AG04449 (cell line): ENCODE data around the gene DCST2.

Experiments used
- CTCF ChIA-PET: fragments of 350-600 bp; formaldehyde crosslinking; extraction: SDS; loops from one replicate; lab custom pipeline; 2021; ENCODE audit warnings: antibody characterized with exemption; lab: Yijun Ruan, JAX
- POLR2A ChIA-PET: fragments of 400-600, 350-600 bp; formaldehyde crosslinking; extraction: SDS; loops from one replicate; lab custom pipeline; 2020; ENCODE audit warnings: antibody characterized with exemption, inconsistent platforms; lab: Yijun Ruan, JAX
- DNase-seq: peaks from one replicate; pipeline ENCODE4 v3.0.0-alpha.2; 2010; ENCODE audit warnings: low read depth, low spot score
- H3K4me3 ChIP-seq: 2 replicates; pipeline ENCODE4 v1.5.1; 2011; ENCODE audit warnings: low read depth, mild to moderate bottlenecking, control low read depth, low read length
- TF ChIP-seq, protein P1 (sequence below): IDR thresholded peaks from one replicate; pipeline ENCODE4 v1.5.1; 2011; ENCODE audit warnings: mild to moderate bottlenecking, moderate library complexity, low read length, control low read depth, inconsistent platforms; ENCODE audit not compliant: insufficient read depth; ENCODE audit errors: missing control alignments

The DCST2 gene

GRCh38 chr1:155076371-155076770, 42.8 kb upstream of the DCST2 start:
- TF ChIP-seq, protein P1, sequence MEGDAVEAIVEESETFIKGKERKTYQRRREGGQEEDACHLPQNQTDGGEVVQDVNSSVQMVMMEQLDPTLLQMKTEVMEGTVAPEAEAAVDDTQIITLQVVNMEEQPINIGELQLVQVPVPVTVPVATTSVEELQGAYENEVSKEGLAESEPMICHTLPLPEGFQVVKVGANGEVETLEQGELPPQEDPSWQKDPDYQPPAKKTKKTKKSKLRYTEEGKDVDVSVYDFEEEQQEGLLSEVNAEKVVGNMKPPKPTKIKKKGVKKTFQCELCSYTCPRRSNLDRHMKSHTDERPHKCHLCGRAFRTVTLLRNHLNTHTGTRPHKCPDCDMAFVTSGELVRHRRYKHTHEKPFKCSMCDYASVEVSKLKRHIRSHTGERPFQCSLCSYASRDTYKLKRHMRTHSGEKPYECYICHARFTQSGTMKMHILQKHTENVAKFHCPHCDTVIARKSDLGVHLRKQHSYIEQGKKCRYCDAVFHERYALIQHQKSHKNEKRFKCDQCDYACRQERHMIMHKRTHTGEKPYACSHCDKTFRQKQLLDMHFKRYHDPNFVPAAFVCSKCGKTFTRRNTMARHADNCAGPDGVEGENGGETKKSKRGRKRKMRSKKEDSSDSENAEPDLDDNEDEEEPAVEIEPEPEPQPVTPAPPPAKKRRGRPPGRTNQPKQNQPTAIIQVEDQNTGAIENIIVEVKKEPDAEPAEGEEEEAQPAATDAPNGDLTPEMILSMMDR = no peak
- ChIA-PET POLR2A (no interaction called here), CTCF (interaction anchor here (0.6 to 10.6 kb wide), 8 partner anchors 9 to 97 kb away, joined by 3 to 122 read pairs (median 12); partner anchors contain the start of genes ADAM15, EFNA4 and KRTCAP2)
- no peak for DNase-seq
- H3K4me3 ChIP-seq = no peak overlapping the region

DNA sequence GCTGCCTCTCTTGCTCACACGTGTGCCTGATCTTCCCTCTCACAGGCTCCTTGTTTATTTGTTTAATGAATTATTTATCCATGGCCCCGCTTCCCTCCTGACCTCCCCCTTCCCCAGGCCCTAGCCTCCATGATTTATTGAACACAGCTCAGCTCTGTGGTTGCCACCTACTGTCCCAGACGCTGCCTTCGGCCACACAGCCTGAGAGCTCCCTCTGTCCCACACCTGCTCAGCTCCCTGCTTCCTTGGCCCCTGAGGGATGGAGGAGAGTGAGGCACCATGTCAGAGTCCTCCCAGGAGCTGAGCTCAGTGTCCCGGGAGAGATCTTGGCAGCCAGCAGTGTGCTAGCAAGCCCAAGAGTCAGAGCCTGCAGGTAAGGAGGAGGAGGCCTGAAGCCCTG, 42.0 kb upstream of the DCST2 start:
- H3K4me3 ChIP-seq = no peak overlapping the region
- ChIA-PET POLR2A (no interaction called here), CTCF (interaction anchor here (1.0 to 10.6 kb wide), 12 partner anchors 10 to 406 kb away, joined by 3 to 122 read pairs (median 5); partner anchors contain the start of genes ADAM15, EFNA4, KRTCAP2 and TRIM46)
- TF ChIP-seq, protein P1 = no peak
- DNase-seq = no peak

DNA sequence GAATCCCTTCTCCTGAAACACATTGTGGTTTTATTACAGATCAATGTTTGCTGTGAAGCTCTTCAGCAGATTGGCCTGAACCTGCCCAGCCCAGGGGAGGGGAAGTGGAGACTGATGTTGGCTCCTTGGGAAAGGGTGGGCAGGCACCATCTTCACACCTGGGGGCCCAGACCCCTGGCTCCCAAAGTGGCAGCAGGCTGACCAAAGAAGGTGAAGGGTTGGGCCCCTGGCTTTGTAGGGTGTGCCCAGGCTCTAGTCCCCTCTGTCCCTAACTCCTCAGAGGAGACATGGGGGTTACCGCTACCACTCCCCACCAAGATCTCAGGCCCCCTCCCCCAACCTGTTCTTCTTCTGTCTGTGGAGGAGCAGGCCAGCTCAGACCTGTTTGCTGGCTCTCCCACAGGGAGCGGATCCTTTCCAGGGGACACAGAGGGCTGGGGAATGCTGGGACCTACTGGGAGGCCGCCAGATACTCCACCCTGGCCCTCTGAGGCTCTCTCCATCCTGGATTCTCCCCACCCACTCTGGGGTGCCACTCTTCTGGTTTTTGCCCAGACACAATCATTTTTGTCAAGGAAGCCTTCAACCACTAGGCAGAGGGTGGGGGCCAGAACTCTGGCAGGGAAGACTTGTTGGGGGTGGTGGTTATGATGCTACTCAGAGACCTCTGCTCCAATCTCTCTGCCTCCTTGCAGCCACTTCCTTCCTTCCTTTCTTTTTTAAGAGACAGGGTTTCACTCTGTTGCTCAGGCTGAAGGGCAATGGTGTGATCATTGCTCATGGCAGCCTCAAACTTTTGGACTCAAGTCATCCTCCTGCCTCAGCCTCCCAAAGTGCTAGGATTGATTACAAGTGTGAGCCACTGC, 40.0 kb upstream of the DCST2 start:
- H3K4me3 ChIP-seq = no peak overlapping the region
- ChIA-PET CTCF (interaction anchor here (1.0 to 10.6 kb wide), 9 partner anchors 10 to 94 kb away, joined by 3 to 122 read pairs (median 5); partner anchors contain the start of genes ADAM15 and EFNA4), POLR2A (no interaction called here)
- DNase-seq = no peak
- TF ChIP-seq, protein P1 = no peak

DNA sequence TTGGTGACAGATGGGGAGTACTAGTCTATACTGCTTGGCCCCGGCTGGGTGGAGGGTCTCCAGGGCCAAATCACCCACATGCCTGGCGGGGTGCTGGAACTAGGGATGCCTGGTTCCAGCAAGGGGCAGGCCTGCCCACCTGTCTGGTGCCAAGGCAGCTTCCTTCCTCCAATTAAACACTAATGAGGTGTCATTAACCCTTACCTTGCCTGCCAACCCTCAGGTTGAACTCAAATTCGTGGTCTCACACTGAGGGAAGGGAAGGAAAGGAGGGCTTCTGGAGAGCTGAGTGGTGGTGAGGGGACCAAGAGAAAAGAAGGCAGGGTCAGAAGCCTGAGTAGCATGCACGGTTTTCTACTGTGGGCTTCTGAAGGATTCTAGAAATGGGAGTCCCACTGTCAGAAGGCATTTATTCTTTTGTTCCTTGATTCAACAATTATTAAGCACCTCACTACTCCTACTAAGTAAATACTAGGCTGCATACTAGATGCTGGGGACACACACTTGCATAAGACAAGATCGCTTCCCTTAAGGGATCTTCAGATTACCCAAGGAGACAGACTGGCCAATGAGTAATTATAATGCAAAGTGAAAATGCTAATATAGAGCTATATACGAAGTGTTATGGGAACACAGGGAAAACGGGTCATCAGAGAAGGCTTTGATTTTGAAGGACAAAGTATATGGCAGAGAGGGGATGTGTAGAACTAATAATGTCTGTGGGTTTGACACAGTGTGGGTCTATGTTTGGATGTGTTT, 39.1 kb upstream of the DCST2 start:
- TF ChIP-seq, protein P1 = no peak
- CTCF ChIA-PET = interaction anchor here (0.9 to 10.6 kb wide), 9 partner anchors 11 to 28 kb away, joined by 3 to 122 read pairs (median 5); partner anchors contain the start of gene EFNA4
- POLR2A ChIA-PET = no interaction called here

DNA sequence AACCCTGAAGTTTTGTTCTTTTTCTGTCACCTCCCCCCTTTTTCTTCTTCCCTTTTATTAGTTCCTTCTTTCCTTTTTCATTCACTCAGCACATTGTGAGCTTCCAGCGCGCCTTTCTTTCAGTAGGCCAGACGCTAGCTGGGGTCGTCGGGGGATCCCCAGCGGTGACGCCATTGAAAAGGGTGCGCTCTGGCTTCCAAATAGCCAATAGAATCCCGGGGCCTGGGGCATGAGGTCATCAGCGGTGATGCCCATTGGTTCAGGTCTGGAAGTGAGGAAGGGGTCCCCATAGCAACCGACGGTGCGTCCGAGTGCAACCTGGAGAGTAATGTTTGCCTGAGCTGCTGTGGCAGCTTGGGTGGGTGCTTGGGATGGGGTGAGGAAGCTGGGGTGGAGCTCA, 38.1 kb upstream of the DCST2 start:
- POLR2A ChIA-PET = no interaction called here
- no peak overlapping the region for H3K4me3 ChIP-seq
- TF ChIP-seq, protein P1 = no peak
- CTCF ChIA-PET = interaction anchor here (0.9 to 10.6 kb wide), 6 partner anchors 12 to 27 kb away, joined by 3 to 122 read pairs (median 6); partner anchors contain the start of gene EFNA4
- DNase-seq = no peak

More for the DNA sequence above, 39.1 kb upstream of the DCST2 start:
- no peak for DNase-seq
- H3K4me3 ChIP-seq = no peak overlapping the region
